HepG2 (cell line): ENCODE measurements around the gene TTC4. TPM values are rescaled to one million over a fixed set of nuclear protein-coding genes. Genes with fewer than 3 reads are reported as not detected.

ENCODE experiments used
- ATAC-seq: fragments of 200-7000 bp; cut with Tn5 transposase; 3 replicates; pipeline ENCODE4 v1.9.1; 2020; ENCODE audit warnings: mild to moderate bottlenecking, moderate library complexity
- BruUV-seq: library from RNA; stranded (reverse); fragments of 400-500 nt; replicated peaks from 2 replicates; lab custom pipeline; 2021; lab: Mats Ljungman, UMichigan
- CTCF ChIA-PET: fragments of 300-600 bp; formaldehyde crosslinking; extraction: SDS; loops from one replicate; lab custom pipeline; 2021; ENCODE audit warnings: low total read pairs, inconsistent platforms, low intra/inter-chr PET ratio; lab: Yijun Ruan, JAX
- POLR2A ChIA-PET: fragments of 350-600 bp; sonication (Branson Sonifier 250); formaldehyde crosslinking; loops from one replicate; lab custom pipeline; 2020; ENCODE audit warnings: antibody characterized with exemption, inconsistent platforms; lab: Yijun Ruan, JAX
- DNase-seq: peaks from one replicate; pipeline ENCODE4 v3.0.0-alpha.2; 2015; ENCODE audit warnings: low spot score
- FAIRE-seq: peaks from 3 replicates; lab custom pipeline; 2011; peaks lifted over from hg19 to GRCh38; lab: Jason Lieb, UNC
- H2AFZ ChIP-seq: one replicate; pipeline ENCODE4 v1.6.1; 2011; ENCODE audit warnings: low read length, inconsistent platforms
- H3K27ac ChIP-seq: fragments of 300-600 bp; 3 replicates; pipeline ENCODE4 v1.8.0; 2011; ENCODE audit warnings: mixed run types, mild to moderate bottlenecking, mixed read lengths, low read length, inconsistent platforms; ENCODE audit not compliant: insufficient read depth; ENCODE audit errors: extremely low read length
- H3K27me3 ChIP-seq, 2 experiments: fragments of 200-600 bp in 1 of 2; 2 replicates in 1 of 2; 3 replicates in 1 of 2; pipeline versions ENCODE4 v1.6.0 to v1.8.0; 2011; ENCODE audit warnings: low read length in 2 of 2, mild to moderate bottlenecking in 2 of 2, moderate library complexity in 2 of 2, inconsistent platforms in 1 of 2; ENCODE audit not compliant: insufficient read depth in 2 of 2, control insufficient read depth in 1 of 2
- H3K36me3 ChIP-seq, 2 experiments: fragments of 200-600 bp in 1 of 2; replicated peaks in 1 of 2; 2 replicates in 1 of 2; 3 replicates in 1 of 2; pipeline versions ENCODE4 v1.5.1 to v1.8.0; 2011; ENCODE audit warnings: low read length in 2 of 2, inconsistent platforms in 1 of 2; ENCODE audit not compliant: insufficient read depth in 2 of 2, control insufficient read depth in 1 of 2
- H3K4me1 ChIP-seq: 2 replicates; pipeline ENCODE4 v1.5.1; 2012; ENCODE audit warnings: low read length, inconsistent platforms; ENCODE audit not compliant: insufficient read depth
- H3K4me2 ChIP-seq: 2 replicates; pipeline ENCODE4 v1.6.0; 2011; ENCODE audit warnings: low read depth, low read length, inconsistent platforms
- H3K4me3 ChIP-seq, 3 experiments: fragments of 200-600 bp in 1 of 3; sonication (generic), shearing (Covaris generic) in 1 of 3; replicated peaks in 1 of 3; 2 replicates each; pipeline ENCODE4 v1.5.1; 2011 to 2016; ENCODE audit warnings: low read length in 3 of 3, inconsistent platforms in 2 of 3, low read depth in 2 of 3, mild to moderate bottlenecking in 2 of 3, control low read depth in 1 of 3, mixed read lengths in 1 of 3; ENCODE audit not compliant: insufficient read depth in 1 of 3
- H3K79me2 ChIP-seq: one replicate; pipeline ENCODE4 v1.6.1; 2011; ENCODE audit warnings: low read length, inconsistent platforms; ENCODE audit not compliant: insufficient read depth
- H3K9ac ChIP-seq: 2 replicates; pipeline ENCODE4 v1.6.0; 2011; ENCODE audit warnings: mild to moderate bottlenecking, low read depth, low read length, inconsistent platforms; ENCODE audit not compliant: insufficient read depth
- H3K9me3 ChIP-seq: 2 replicates; pipeline ENCODE4 v1.5.1; 2012; ENCODE audit warnings: mild to moderate bottlenecking, low read length
- H4K20me1 ChIP-seq: 2 replicates; pipeline ENCODE4 v1.6.0; 2011; ENCODE audit warnings: inconsistent platforms, mild to moderate bottlenecking, low read length, moderate library complexity; ENCODE audit not compliant: insufficient read depth
- ARNT2 ChIP-seq: sonication (generic); formaldehyde crosslinking; IDR thresholded peaks from 2 replicates; pipeline ENCODE4 v1.8.0; 2022; ENCODE audit warnings: mild to moderate bottlenecking, low read depth, missing genetic modification reagents, moderate library complexity
- CCDC6 ChIP-seq: sonication (generic); formaldehyde crosslinking; IDR thresholded peaks from 2 replicates; pipeline ENCODE4 v1.8.1; 2022; ENCODE audit warnings: mild to moderate bottlenecking, missing genetic modification reagents, moderate library complexity
- EEA1 ChIP-seq: sonication (generic); formaldehyde crosslinking; IDR thresholded peaks from 2 replicates; pipeline ENCODE4 v1.5.1; 2020; ENCODE audit warnings: mild to moderate bottlenecking, missing genetic modification reagents, borderline replicate concordance
- IRF2 ChIP-seq: IDR thresholded peaks from 2 replicates; pipeline ENCODE4 v1.6.1; 2018; ENCODE audit warnings: missing genetic modification reagents, missing compliant biosample characterization
- MTA1 ChIP-seq: sonication (generic); formaldehyde crosslinking; IDR thresholded peaks from 2 replicates; pipeline ENCODE4 v1.4.0; 2020; ENCODE audit warnings: missing genetic modification reagents, mild to moderate bottlenecking, borderline replicate concordance
- RELA ChIP-seq: sonication (generic); formaldehyde crosslinking; IDR thresholded peaks from 2 replicates; pipeline ENCODE4 v1.4.0; 2020; ENCODE audit warnings: missing genetic modification reagents
- TAF15 ChIP-seq: fragments of 200-400 bp; formaldehyde crosslinking; IDR thresholded peaks from one replicate; pipeline ENCODE4 v1.6.1; 2018; ENCODE audit warnings: mild to moderate bottlenecking, low read depth, low read length; ENCODE audit not compliant: poor library complexity, severe bottlenecking
- ZNF263 ChIP-seq: sonication (generic); formaldehyde crosslinking; IDR thresholded peaks from 2 replicates; pipeline ENCODE4 v1.4.0; 2020; ENCODE audit warnings: missing genetic modification reagents
- ZNF282 ChIP-seq: fragments of 450-650 bp; IDR thresholded peaks from 2 replicates; pipeline ENCODE4 v1.6.1; 2018; ENCODE audit not compliant: partially characterized antibody
- ZNF432 ChIP-seq: sonication (generic); formaldehyde crosslinking; IDR thresholded peaks from 2 replicates; pipeline ENCODE4 v1.5.0; 2020; ENCODE audit warnings: missing genetic modification reagents, mild to moderate bottlenecking, borderline replicate concordance
- WGBS: methylation state at CpG from one replicate; pipeline ENCODE4 v1.1.6; 2017; ENCODE audit warnings: low lambda C conversion rate; 5-methylcytosine and 5-hydroxymethylcytosine counted together
- in situ Hi-C: cut with HindIII; loops from 2 replicates; pipeline ENCODE4 v1.10.0; 2017; ENCODE audit warnings: low pct_unique_long_range_greater_than_20kb; ENCODE audit not compliant: extremely low pct_ligation_motif_present
- intact Hi-C: fragments of 100-400 bp; cut with micrococcal nuclease; formaldehyde crosslinking; loops from one replicate; pipeline ENCODE4 v1.10.0; 2022; ENCODE audit not compliant: unreplicated experiment
- polyA plus RNA-seq, 8 experiments: library from polyadenylated mRNA; depleted of rRNA in 3 of 8; stranded (reverse) in 7 of 8; unstranded in 1 of 8; fragments of >200 nt; fragmentation: Illumina TruSeq in 4 of 8; extraction: Trizol in 4 of 8; gene quantifications; 2 replicates each; pipeline versions ENCODE4 v1.2.1 to v1.2.3, GENCODE V29; 2011 to 2016; ENCODE audit warnings: low read depth in 4 of 8, missing spikeins in 1 of 8, mixed read lengths in 1 of 8; ENCODE audit not compliant: insufficient read depth in 1 of 8
- total RNA-seq, 5 experiments: library from RNA; depleted of rRNA; stranded (reverse); fragments of >200 nt; fragmentation: Illumina TruSeq; extraction: Trizol; gene quantifications; 2 replicates each; pipeline ENCODE4 v1.2.3, GENCODE V29; 2016; ENCODE audit warnings: low read depth in 1 of 5
- TF ChIP-seq, protein P1 (sequence below): IDR thresholded peaks from 2 replicates; pipeline ENCODE4 v1.4.0; 2020; ENCODE audit warnings: mild to moderate bottlenecking, missing genetic modification reagents
- TF ChIP-seq, protein P2 (sequence below): IDR thresholded peaks from 2 replicates; pipeline ENCODE4 v1.6.1; 2016; ENCODE audit warnings: missing biosample characterization, missing genetic modification reagents, low read depth

TTC4 gene
- total and polyA plus RNA-seq, 2 of the 13 experiments (the other 11 are each of a cell fraction or from before 2014, with no cell fraction given), result 13.1 to 24.7 TPM

DNA sequence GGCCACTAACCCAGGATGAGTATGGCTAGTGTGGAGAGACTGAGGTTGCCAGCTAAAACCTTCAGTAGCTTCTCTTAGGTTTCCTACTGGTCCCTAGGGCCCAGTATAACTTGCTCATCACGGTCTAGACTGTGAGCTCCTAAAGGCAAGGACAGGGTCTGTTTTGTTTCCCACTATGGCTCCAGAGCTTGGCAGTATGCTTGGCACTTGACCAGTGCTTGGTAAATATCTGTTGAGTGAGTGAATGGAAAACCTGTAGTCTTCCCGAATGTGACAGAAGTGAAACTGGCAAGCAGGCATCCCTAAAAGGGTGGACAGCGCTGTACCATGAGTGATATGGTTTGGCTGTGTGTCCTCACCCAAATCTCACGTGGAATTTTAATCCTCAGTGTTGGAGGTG, 61.8 kb downstream of the TTC4 start:
- peaks cover 6% of the 10 kb centered on the region; the same call in 1 of the 2 replicates for H3K4me1 ChIP-seq
- H3K9me3 ChIP-seq, result no peaks in the 10 kb centered on the region
- in situ Hi-C loops, result no loop called here
- H3K9ac ChIP-seq, result no peak overlapping the region
- no peaks in the 10 kb centered on the region for H4K20me1 ChIP-seq
- H3K79me2 ChIP-seq, result no peaks in the 10 kb centered on the region
- WGBS, result 30% methylated on average over 4 of the region's 4 CpGs
- no peak overlapping the region for H3K4me2 ChIP-seq
- H2AFZ ChIP-seq, result no peak overlapping the region
- ChIA-PET POLR2A (no interaction called here), CTCF (no interaction called here)
- BruUV-seq, result no TSS peak
- no peak for DNase-seq
- no peaks in the 10 kb centered on the region for H3K36me3 ChIP-seq
- no peak overlapping the region for H3K27ac ChIP-seq
- H3K4me3 ChIP-seq, result no peak overlapping the region
- FAIRE-seq, result no peak
- intact Hi-C loops, result no loop called here
- H3K27me3 ChIP-seq, result no peaks in the 10 kb centered on the region; a peak in 1 of 5 replicates
- no peak for TF ChIP-seq ZNF432 (CRISPR knock-in tag)
- no peak for TF ChIP-seq RELA (CRISPR knock-in tag)
- TF ChIP-seq ZNF263 (CRISPR knock-in tag), result no peak
- TF ChIP-seq TAF15, result no peak
- TF ChIP-seq, protein P1, sequence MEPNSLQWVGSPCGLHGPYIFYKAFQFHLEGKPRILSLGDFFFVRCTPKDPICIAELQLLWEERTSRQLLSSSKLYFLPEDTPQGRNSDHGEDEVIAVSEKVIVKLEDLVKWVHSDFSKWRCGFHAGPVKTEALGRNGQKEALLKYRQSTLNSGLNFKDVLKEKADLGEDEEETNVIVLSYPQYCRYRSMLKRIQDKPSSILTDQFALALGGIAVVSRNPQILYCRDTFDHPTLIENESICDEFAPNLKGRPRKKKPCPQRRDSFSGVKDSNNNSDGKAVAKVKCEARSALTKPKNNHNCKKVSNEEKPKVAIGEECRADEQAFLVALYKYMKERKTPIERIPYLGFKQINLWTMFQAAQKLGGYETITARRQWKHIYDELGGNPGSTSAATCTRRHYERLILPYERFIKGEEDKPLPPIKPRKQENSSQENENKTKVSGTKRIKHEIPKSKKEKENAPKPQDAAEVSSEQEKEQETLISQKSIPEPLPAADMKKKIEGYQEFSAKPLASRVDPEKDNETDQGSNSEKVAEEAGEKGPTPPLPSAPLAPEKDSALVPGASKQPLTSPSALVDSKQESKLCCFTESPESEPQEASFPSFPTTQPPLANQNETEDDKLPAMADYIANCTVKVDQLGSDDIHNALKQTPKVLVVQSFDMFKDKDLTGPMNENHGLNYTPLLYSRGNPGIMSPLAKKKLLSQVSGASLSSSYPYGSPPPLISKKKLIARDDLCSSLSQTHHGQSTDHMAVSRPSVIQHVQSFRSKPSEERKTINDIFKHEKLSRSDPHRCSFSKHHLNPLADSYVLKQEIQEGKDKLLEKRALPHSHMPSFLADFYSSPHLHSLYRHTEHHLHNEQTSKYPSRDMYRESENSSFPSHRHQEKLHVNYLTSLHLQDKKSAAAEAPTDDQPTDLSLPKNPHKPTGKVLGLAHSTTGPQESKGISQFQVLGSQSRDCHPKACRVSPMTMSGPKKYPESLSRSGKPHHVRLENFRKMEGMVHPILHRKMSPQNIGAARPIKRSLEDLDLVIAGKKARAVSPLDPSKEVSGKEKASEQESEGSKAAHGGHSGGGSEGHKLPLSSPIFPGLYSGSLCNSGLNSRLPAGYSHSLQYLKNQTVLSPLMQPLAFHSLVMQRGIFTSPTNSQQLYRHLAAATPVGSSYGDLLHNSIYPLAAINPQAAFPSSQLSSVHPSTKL (CRISPR knock-in tag), result no peak
- TF ChIP-seq, protein P2, sequence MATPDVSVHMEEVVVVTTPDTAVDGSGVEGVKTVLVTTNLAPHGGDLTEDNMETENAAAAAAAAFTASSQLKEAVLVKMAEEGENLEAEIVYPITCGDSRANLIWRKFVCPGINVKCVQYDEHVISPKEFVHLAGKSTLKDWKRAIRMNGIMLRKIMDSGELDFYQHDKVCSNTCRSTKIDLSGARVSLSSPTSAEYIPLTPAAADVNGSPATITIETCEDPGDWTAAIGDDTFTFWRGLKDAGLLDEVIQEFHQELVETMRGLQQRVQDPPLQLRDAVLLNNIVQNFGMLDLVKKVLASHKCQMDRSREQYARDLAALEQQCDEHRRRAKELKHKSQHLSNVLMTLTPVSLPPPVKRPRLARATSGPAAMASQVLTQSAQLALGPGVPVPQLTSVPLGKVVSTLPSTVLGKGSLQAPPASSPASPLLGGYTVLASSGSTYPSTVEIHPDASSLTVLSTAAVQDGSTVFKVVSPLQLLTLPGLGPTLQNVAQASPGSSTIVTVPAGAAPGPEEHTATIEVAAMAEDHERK (CRISPR knock-in tag), result no peak
- no peak for TF ChIP-seq IRF2 (CRISPR knock-in tag)
- TF ChIP-seq EEA1 (CRISPR knock-in tag), result no peak
- TF ChIP-seq CCDC6 (CRISPR knock-in tag), result no peak
- TF ChIP-seq ARNT2 (CRISPR knock-in tag), result no peak
- no peak for TF ChIP-seq MTA1 (CRISPR knock-in tag)
- TF ChIP-seq ZNF282, result no peak
- no peak for ATAC-seq
